GM20000 (cell line): ENCODE data around the gene PGAM5.

Experiments used
- DNase-seq: peaks from one replicate; pipeline ENCODE4 v3.0.0; 2012; ENCODE audit warnings: low spot score
- TF ChIP-seq, protein P1 (sequence below): IDR thresholded peaks from 2 replicates; pipeline ENCODE4 v1.5.1; 2012; ENCODE audit warnings: mild to moderate bottlenecking, control low read depth; ENCODE audit errors: extremely low read depth, missing control alignments

Gene PGAM5

GRCh38 chr12:132739600-132740312 lies 29.1 kb downstream of the PGAM5 start:
- TF ChIP-seq, protein P1, sequence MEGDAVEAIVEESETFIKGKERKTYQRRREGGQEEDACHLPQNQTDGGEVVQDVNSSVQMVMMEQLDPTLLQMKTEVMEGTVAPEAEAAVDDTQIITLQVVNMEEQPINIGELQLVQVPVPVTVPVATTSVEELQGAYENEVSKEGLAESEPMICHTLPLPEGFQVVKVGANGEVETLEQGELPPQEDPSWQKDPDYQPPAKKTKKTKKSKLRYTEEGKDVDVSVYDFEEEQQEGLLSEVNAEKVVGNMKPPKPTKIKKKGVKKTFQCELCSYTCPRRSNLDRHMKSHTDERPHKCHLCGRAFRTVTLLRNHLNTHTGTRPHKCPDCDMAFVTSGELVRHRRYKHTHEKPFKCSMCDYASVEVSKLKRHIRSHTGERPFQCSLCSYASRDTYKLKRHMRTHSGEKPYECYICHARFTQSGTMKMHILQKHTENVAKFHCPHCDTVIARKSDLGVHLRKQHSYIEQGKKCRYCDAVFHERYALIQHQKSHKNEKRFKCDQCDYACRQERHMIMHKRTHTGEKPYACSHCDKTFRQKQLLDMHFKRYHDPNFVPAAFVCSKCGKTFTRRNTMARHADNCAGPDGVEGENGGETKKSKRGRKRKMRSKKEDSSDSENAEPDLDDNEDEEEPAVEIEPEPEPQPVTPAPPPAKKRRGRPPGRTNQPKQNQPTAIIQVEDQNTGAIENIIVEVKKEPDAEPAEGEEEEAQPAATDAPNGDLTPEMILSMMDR: no peak

GRCh38 chr12:132740313-132740646 lies 29.6 kb downstream of the PGAM5 start:
- no peak for DNase-seq
- TF ChIP-seq, protein P1: no peak

More at GRCh38 chr12:132739600-132740312, 29.1 kb downstream of the PGAM5 start:
- DNase-seq: no peak

- DNase-seq: no peak
- TF ChIP-seq, protein P1: no peak
Observed at GRCh38 chr12:132740652-132741051, 30.0 kb downstream of the PGAM5 start.

DNA sequence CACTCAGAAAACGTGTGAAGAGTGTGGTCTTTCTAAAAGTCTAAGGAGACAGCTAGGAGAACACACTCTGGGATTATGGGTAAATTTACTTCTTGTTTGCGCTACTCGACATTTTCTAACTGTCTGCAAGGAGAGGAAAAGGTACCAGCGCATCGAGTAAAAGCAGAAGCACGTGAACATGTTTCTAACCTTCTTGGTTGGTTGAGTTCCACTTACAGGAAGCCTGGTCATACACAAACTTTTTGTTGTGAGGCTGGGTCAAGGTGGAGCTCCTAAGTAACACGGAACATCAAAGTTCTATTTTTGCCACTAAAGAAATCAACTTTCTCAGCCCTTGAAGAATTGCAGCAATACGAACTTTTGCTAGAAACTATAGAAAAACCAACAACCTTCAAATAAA lies 31.0 kb downstream of the PGAM5 start:
- TF ChIP-seq, protein P1: no peak
- no peak for DNase-seq

DNA sequence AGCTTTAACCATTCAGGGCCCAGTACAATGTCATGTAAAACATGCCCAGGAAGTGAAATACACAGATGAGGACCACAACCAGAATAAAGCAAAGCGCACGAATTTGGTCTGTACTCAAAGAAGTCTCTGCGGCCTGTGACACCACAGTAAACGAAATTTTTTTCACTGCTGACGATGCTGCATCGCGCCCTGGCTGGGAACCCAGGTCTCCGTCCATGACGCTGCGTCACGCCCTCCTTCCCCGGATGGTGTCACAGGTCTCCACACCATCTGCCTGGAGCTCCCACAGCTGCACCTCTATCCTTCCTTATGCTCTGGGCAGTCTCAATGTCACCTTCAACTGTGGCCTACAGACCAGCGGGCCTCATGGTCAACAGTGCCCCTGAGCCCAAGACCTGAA lies 33.2 kb downstream of the PGAM5 start:
- TF ChIP-seq, protein P1: no peak
- no peak for DNase-seq

- TF ChIP-seq, protein P1: no peak
- no peak for DNase-seq
Observed at GRCh38 chr12:132746613-132747012, 36.0 kb downstream of the PGAM5 start.

DNA sequence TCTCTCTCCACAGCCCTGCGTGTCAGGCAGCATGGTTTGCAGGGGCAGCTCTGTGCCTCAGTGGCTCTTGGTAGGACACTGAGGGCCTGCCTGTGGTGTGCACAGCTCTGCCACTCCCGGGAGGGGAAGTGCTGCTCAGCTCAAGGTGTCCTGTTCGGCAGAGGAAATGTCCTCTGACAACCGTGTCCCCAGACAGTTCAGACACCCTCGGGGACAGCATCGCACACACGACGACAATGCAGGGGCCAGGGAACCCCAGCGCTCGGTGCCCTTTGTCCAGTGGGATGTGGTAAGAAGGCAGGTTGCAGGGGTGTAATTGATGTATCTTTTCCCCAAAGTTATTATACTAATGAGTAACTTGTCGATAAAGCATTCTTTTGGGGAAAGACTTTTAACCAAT lies 36.8 kb downstream of the PGAM5 start:
- DNase-seq: no peak

More for the DNA sequence above, 36.8 kb downstream of the PGAM5 start:
- TF ChIP-seq, protein P1: no peak
